NCI-H2227 treated with DMSO at 0.1 percent for 48 hours (cell line): ENCODE results near the gene IZUMO4.

Source experiments
- DNase-seq: peaks from one replicate; lab custom pipeline; 2025; lab: John Stamatoyannopoulos, UW

The IZUMO4 gene

DNA sequence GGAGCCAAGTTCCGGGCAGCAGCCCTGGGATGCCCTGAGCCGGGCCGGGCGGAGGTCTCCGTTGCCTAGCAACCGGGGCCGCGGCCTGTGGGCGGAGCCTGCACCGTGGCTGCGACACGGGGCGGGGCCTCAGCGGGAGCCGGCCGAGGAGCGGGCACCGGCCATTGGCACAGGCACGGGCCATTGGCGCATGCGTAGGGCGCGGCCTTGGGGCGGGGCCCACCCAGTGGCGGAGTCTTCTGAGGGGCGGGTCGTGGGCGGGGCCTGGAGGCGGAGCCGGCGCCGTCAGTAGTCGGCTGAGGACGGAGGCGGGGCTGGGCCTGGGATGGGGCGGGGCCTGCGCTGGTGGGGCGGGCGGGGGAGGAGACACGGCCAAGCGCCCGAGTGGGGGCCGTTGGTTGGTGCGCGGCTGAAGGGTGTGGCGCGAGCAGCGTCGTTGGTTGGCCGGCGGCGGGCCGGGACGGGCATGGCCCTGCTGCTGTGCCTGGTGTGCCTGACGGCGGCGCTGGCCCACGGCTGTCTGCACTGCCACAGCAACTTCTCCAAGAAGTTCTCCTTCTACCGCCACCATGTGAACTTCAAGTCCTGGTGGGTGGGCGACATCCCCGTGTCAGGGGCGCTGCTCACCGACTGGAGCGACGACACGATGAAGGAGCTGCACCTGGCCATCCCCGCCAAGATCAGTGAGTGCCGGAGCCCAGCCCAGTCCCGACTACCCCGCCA lies at the start of gene IZUMO4:
TSS of gene IZUMO4 (plus strand) at position 436 of the 723 bp plus-strand sequence. CDS start at position 467, 31 bp downstream.
- peak; percentile 89 for DNase-seq

- DNase-seq: no peak
These were observed 49.7 kb upstream of the IZUMO4 start for GRCh38 chr19:2047076-2047448.

GRCh38 chr19:2047449-2048103 lies 49.1 kb upstream of the IZUMO4 start:
- no peak for DNase-seq

GRCh38 chr19:2048104-2048958 lies 48.4 kb upstream of the IZUMO4 start:
- no peak for DNase-seq

GRCh38 chr19:2048959-2049740 lies 47.6 kb upstream of the IZUMO4 start:
- DNase-seq: no peak

GRCh38 chr19:2049741-2050348 lies 46.9 kb upstream of the IZUMO4 start:
- DNase-seq: peak; percentile 56

DNA sequence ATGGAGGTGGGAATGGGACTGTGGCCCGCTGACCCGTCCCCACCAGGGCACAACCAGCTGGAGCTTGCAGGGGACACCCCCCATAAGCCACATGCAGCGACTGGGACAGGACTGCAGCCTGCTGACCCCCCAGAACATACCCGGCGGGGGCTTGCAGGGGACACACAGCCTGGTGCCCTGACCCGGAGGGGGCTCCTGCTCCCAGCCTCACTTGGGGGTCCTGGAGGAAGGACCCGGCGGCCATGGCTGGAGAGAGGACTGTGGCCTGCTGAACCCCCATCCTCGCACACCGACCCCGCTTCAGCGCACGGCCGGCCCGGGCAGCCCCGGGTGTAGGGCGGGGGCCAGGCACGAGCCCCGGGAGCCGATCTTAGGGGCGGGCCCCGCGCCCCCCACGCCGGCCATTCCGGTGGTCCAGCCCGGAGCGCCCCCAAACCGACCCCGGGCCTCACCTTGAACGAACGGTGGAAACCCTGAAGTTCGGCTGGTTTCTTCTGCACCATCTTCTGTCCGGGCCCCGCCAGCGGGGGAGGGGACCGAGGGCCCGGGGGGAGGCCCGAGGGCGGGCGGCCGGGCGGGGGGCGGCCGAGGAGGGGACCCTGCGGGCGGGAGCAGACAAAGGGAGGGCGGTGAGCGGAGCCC lies 46.2 kb upstream of the IZUMO4 start:
- DNase-seq: no peak

GRCh38 chr19:2050991-2051772 lies 45.5 kb upstream of the IZUMO4 start, which contains the start of gene MKNK2:
Gene MKNK2 (minus strand): TSS chr19:2051244. CDS start chr19:2050851, 393 bp downstream.
- peak; percentile 78 for DNase-seq

- DNase-seq: no peak
These were observed 44.7 kb upstream of the IZUMO4 start for GRCh38 chr19:2051773-2052704.

DNA sequence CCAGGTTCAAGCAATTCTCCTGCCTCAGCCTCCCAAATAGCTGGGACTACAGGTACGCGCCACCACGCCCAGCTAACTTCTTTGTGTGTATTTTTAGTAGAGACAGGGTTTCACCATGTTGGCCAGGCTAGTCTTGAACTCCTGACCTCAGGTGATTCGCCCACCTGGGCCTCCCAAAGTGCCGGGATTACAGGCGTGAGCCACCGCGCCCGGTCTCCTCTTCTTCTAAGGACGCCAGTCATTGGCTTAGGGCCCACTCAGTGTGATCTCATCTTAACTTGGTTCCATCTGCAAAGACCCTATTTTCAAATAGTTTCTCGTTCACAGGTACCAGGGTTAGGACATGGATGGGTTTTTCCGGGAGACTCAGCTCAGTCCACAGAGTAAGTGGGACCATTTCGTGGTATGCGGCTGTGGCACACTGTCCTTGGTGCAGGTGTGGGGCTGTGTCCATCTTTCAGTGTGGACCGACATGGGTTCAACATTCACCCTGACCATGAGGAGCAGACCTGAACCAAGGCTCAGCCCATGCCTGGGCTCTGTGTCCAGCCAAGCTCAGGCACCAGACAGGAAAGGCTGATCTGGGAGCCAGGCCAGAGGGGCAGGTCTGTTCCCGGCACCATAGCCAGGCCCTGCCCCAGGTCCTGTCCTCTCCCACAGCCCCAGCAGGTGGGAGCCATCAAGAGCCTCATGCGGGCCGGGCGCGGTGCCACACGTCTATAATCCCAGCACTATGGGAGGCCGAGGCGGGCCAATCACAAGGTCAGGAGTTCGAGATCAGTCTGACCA lies 42.9 kb upstream of the IZUMO4 start:
- no peak for DNase-seq

DNA sequence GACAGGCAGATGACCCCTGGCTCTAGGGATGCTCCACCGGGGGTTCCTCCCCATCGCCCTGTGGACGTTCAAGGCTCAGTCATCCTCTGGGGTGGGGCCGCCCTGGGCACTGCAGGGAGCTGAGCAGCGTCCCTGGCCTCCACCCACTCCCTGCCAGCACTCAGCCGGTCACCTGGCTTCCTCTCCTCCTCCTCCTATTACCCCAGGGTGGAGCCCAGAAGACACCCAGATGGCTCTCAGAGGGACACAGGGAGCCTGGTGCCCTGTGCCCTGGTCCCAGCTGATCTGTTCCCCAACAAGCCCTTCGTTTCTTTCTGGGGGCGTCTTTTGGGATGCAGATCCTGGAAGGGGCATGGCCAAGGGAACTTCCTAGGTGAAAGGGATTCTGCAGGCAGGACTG lies 42.0 kb upstream of the IZUMO4 start:
- DNase-seq: no peak

GRCh38 chr19:2055931-2056836 lies 40.5 kb upstream of the IZUMO4 start:
- no peak for DNase-seq

DNA sequence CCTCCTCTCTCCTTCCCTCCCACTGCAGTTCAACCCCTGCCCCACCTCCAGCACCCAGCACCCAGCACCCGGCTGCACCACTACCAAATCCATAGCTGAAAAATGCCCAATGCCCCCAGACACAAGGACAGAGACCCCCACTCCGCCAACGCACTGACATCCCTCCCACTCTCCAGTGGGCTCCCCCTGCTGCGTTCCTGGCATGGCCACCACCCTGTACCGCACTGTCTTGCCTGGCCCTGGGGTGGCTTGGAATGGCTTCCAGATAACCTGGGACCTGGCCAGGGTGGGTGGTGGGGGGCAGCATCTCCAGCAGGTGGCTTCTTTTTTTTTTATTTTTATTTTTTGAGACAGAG lies 39.9 kb upstream of the IZUMO4 start:
- DNase-seq: no peak

GRCh38 chr19:2057484-2058469 lies 38.9 kb upstream of the IZUMO4 start:
- DNase-seq: no peak

DNA sequence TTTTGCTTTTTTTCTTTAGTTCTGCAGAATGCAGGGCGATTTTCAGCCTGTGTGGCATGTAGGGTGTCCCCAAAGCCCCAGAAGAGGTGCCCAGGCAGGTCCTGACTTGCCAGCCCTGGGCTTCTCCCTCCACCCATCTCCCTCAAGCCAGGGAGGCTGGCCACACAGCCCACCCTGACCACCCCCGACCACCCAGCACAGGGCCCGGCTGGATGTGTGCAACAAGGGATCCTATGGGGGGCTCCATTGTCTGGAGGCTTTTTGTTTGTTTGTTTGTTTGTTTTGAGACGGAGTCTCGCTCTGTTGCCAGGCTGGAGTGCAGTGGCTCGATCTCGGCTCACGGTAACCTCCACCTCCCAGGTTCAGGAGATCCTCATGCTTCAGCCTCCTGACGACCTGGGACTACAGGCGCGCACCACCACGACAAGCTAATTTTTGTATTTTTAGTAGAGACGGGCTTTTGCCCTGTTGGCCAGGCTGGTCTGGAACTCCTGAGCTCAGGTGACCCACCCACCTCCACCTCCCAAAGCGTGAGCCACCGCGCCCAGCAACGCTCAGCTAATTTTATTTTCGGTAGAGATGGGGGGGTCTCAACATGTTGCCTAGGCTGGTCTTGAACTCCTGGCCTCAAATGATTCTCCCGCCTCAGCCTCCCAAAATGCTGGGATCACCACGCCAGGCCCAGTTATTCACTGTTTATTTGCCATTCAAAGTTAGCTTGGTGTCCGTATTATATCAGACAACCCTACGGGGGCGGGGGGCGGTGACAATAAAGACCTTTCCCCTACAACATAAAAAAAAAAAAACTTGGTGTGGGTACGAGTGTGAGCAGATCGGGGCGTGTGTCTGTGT lies 37.9 kb upstream of the IZUMO4 start:
- no peak for DNase-seq
